ENCODE data around the gene PROM2.

PROM2 gene

DNA sequence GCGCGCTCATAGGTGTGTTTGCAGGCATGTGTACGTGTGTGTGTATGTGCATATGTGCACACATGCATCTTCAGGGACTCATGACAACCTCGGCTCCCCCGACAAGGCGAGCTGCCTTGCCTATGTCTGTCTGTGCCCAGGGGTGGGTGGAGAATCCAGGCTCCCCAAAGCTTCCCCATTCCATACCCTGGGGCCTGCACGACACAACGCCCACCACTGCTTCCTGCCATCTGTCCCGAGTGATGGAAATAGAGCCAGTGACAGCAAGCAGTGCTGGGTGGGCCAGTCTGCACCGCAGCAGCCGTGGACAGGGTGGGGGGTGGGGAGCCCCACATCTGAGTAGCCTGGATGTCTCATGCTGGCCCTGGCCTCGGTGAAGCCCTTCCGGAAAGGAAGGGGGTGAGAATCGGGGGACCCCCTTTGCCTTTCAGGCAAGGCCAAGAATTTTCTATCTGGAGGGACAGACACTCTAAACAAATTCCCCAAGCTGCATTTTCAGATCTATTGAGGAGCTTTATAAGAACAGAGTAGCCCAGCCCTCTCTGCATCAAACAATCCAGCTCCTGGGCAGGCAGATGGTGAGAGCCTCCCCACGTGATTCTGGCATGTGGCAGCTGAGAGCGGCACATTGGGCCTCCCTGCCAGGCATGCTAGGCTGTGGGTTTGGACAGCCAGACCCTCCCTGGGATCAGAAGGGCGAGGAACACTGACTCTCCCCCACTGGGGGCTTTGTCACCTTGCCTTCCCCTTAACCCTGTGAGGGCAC lies 27.8 kb downstream of the PROM2 start:
- H3K9ac ChIP-seq (ENCODE audit: low read length), result no peak overlapping the region

DNA sequence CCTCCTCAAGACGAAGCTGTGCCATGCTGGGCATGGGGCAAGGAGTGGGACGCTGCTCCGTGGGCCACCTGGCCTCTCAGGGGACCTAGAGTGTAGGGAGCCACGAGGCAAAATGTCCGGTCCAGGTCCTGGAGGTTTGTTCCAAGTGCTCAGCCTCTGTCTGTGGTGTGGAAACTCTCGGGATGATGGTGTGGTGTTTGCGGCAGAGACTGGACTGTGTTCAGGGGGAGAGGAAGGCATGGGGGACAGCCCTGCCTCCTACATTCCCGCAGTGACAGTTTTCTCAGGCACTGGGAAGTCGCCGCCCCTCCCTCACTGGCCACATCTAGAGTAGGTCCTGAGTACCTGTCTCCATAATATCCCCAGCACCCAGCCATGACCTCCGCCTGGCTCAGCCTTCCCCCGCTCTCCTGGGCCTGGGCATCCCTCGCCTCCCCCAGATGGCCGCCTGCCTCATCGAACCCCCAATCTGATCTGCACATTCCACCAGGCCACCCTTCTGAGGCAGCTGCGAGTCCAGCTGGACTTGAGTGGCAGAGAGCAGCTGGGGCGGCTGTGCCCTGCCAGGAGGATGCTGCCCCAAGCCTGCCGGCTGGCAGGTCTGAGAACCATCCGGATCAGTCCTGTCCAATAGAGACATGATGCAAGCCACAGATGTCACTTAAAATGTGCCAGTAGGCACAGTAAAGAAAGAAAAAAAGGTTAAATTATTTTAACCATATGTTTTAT lies 29.1 kb downstream of the PROM2 start:
- Histone ChIP-seq H3K9ac (ENCODE audit: low read length) (no peak overlapping the region), H3K36me3 (ENCODE audit: insufficient read depth, low read length) (no peaks in the 10 kb centered on the region), H3K4me1 (ENCODE audit: insufficient read depth, low read length) (no peaks in the 10 kb centered on the region), H3K9me3 (ENCODE audit: low read length) (no peaks in the 10 kb centered on the region), H3K27ac (ENCODE audit: low read depth, low read length) (no peak overlapping the region), H3K4me3 (ENCODE audit: low read depth in 1 of 2, low read length in 2 of 2) (no peak overlapping the region), H3K27me3 (ENCODE audit: control insufficient read depth in 1 of 2, insufficient read depth in 2 of 2, low read length in 2 of 2) (peaks cover 0 to 12% of the 10 kb centered on the region in 2 donors)

More for the DNA sequence above, 27.8 kb downstream of the PROM2 start:
- H3K27ac ChIP-seq (ENCODE audit: low read depth, low read length), result no peak overlapping the region
- H3K36me3 ChIP-seq (ENCODE audit: insufficient read depth, low read length), result no peaks in the 10 kb centered on the region
- no peak overlapping the region for H3K4me3 ChIP-seq (ENCODE audit: low read depth in 1 of 2, low read length in 2 of 2)
- no peaks in the 10 kb centered on the region for H3K9me3 ChIP-seq (ENCODE audit: low read length)
- H3K27me3 ChIP-seq (ENCODE audit: control insufficient read depth in 1 of 2, insufficient read depth in 2 of 2, low read length in 2 of 2), result peaks cover 0 to 12% of the 10 kb centered on the region in 2 donors
- H3K4me1 ChIP-seq (ENCODE audit: insufficient read depth, low read length), result no peaks in the 10 kb centered on the region

DNA sequence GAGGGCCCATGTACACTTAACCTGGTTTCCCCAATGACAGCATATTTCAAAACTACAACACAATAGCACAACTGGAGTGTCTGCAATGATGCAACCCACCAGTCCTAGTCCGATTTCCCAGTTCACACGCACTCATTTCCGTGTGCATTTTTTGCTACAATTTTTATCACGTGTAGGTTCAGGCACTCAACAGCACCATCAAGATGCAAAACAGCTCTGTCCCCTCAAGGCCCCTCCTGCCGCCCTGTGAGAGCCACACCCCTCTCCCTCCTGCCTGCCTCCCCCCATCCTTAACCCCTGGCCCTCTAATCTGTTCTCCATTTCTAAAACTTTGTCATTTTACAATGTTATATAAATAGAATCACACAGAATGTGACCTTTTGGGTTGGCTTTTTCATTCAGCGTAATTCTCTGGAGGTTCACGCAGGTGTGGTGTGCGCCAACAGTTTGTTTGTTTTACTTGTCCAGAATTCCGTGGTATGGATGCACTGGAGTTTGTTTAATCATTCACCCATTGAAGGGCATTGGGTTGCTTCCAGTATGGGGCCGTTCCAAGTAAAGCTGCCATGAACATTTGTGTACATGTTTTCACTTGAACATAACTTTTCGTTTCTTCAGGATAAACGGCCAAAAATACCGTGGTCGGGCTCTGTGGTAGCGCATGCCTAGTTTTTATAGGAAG lies 31.3 kb downstream of the PROM2 start:
- Histone ChIP-seq H3K27me3 (ENCODE audit: control insufficient read depth in 1 of 2, insufficient read depth in 2 of 2, low read length in 2 of 2) (peaks cover 0 to 12% of the 10 kb centered on the region in 2 donors), H3K4me3 (ENCODE audit: low read depth in 1 of 2, low read length in 2 of 2) (no peak overlapping the region), H3K9ac (ENCODE audit: low read length) (no peak overlapping the region), H3K9me3 (ENCODE audit: low read length) (no peaks in the 10 kb centered on the region), H3K36me3 (ENCODE audit: insufficient read depth, low read length) (no peaks in the 10 kb centered on the region), H3K4me1 (ENCODE audit: insufficient read depth, low read length) (no peaks in the 10 kb centered on the region), H3K27ac (ENCODE audit: low read depth, low read length) (no peak overlapping the region)

DNA sequence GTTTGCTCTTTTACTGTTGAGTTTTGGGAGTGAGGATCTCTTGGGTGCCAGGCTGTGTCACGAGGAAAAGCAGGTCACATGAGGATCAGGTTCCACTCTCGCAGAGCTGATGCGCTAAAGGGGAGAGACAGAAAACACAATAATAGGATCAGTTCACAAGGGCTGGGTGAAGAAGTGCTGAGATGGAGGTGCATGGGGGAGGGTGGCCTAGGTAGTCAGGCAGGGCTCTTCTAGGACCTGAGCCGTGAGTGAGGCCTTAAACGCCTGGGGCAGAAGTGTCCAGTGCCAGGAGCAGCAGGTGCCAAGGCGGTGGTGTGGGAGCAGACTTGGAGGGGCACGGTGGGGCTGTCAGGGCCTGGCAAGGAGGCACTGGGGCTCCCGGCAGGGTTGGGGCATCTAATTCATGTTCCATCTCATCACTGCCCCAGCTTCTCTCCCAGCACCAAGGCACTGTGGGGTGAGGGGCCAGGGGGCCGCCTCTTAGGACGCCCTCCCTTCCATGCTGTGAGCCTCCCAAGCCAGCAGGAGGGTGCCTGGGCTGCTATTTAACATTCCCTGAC lies 32.2 kb downstream of the PROM2 start:
- Histone ChIP-seq H3K4me3 (ENCODE audit: low read depth in 1 of 2, low read length in 2 of 2) (no peak overlapping the region), H3K9me3 (ENCODE audit: low read length) (no peaks in the 10 kb centered on the region), H3K36me3 (ENCODE audit: insufficient read depth, low read length) (no peaks in the 10 kb centered on the region), H3K4me1 (ENCODE audit: insufficient read depth, low read length) (no peaks in the 10 kb centered on the region), H3K9ac (ENCODE audit: low read length) (no peak overlapping the region), H3K27ac (ENCODE audit: low read depth, low read length) (no peak overlapping the region), H3K27me3 (ENCODE audit: control insufficient read depth in 1 of 2, insufficient read depth in 2 of 2, low read length in 2 of 2) (peaks cover 0 to 6% of the 10 kb centered on the region in 2 donors)

DNA sequence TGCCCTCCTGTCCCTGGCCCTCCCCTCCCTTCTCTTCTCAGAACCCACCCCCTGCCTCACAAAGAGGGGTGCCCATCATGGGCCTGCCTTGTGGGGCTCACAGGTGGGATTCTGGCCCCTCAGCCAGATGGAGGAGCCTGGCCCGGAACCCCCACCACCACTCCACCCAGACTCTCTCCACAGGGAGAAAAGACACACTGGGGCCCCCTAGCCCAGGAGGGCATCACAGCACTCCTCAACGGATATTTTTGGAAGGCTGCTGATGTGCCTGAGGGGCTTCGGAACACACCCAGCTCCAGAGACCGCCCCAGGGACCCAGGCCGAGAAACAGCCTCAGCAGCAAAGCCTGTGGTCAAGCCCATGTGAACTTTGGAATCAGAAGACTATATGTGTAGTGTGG lies 32.8 kb downstream of the PROM2 start:
- H3K9me3 ChIP-seq (ENCODE audit: low read length), result no peaks in the 10 kb centered on the region
- H3K27me3 ChIP-seq (ENCODE audit: control insufficient read depth in 1 of 2, insufficient read depth in 2 of 2, low read length in 2 of 2), result peaks cover 0 to 5% of the 10 kb centered on the region in 2 donors
- H3K36me3 ChIP-seq (ENCODE audit: insufficient read depth, low read length), result no peaks in the 10 kb centered on the region
- no peaks in the 10 kb centered on the region for H3K4me1 ChIP-seq (ENCODE audit: insufficient read depth, low read length)
- no peak overlapping the region for H3K9ac ChIP-seq (ENCODE audit: low read length)
- H3K27ac ChIP-seq (ENCODE audit: low read depth, low read length), result no peak overlapping the region
- no peak overlapping the region for H3K4me3 ChIP-seq (ENCODE audit: low read depth in 1 of 2, low read length in 2 of 2)

DNA sequence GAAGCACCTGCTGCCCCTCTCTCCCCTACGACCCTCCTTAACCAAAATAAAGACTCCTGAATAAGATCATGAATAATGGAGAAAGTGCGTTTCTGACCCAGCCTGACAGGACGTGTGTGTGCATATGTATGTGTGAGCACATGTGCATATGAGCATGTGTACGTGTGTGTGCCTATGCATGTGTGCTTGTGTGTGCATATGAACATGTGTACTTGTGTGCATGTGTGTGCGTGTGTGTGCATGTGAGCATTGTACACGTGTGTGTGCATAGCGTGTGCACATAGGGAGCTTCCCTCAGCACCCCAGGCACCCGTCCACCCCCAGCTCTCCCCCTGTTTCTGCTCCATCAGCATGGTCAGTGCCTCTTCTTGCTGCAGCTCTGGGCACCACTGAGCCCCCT lies 33.6 kb downstream of the PROM2 start:
- no peak overlapping the region for H3K4me3 ChIP-seq (ENCODE audit: low read depth in 1 of 2, low read length in 2 of 2)
- H3K27ac ChIP-seq (ENCODE audit: low read depth, low read length), result no peak overlapping the region
- peaks cover 0 to 2% of the 10 kb centered on the region in 2 donors for H3K27me3 ChIP-seq (ENCODE audit: control insufficient read depth in 1 of 2, insufficient read depth in 2 of 2, low read length in 2 of 2)
- H3K9ac ChIP-seq (ENCODE audit: low read length), result no peak overlapping the region
- H3K4me1 ChIP-seq (ENCODE audit: insufficient read depth, low read length), result no peaks in the 10 kb centered on the region
- H3K9me3 ChIP-seq (ENCODE audit: low read length), result no peaks in the 10 kb centered on the region
- H3K36me3 ChIP-seq (ENCODE audit: insufficient read depth, low read length), result no peaks in the 10 kb centered on the region

DNA sequence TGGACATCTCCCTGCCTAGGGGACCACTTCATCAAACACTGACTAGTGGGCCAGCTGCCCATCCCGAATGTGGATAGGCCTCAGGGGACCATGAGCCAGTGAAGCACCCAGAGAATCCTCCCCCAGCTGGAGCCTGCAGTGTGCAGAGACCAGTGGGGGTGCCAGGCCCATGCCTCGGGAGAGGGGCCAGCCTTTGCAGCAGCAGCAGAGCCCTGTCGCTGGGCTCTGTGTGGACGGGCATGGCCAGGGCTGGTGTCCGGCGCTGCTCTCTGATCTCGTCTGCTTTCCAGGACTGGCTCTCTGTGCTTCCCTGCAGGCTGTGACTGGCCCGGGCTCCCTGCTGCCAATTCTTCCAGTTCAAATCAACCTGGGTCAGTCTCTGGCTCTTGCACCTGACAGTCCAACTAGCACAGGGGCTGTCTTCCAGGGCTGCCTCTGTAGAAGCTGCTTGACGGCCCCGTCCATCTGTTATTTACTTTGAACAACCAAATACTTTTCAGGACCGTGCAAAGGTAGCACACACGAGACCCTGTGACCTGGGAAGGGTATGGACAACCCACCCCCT lies 34.3 kb downstream of the PROM2 start:
- Histone ChIP-seq H3K4me3 (ENCODE audit: low read depth in 1 of 2, low read length in 2 of 2) (no peak overlapping the region), H3K27ac (ENCODE audit: low read depth, low read length) (no peak overlapping the region), H3K9ac (ENCODE audit: low read length) (no peak overlapping the region), H3K36me3 (ENCODE audit: insufficient read depth, low read length) (no peaks in the 10 kb centered on the region), H3K27me3 (ENCODE audit: control insufficient read depth in 1 of 2, insufficient read depth in 2 of 2, low read length in 2 of 2) (no peaks in the 10 kb centered on the region), H3K4me1 (ENCODE audit: insufficient read depth, low read length) (no peaks in the 10 kb centered on the region), H3K9me3 (ENCODE audit: low read length) (no peaks in the 10 kb centered on the region)

DNA sequence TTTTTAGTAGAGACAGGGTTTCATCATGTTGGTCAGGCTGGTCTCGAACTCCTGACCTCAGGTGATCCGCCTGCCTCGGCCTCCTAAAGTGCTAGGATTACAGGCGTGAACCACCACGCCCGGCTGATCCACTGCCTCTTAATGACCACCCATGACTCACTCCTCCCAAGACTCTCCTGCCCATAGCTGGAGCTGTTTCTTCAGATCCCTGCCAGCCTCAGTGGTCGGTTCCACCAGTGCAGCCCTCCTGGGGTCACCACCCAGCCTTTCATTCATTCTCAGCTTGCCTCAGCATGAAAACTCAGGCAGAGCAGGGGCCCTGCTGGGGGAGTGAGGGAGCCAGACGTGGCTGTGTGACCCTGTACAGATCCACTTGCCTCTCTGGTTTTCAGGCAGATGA lies 35.4 kb downstream of the PROM2 start:
- Histone ChIP-seq H3K4me1 (ENCODE audit: insufficient read depth, low read length) (no peaks in the 10 kb centered on the region), H3K9ac (ENCODE audit: low read length) (no peak overlapping the region), H3K4me3 (ENCODE audit: low read depth in 1 of 2, low read length in 2 of 2) (no peak overlapping the region), H3K36me3 (ENCODE audit: insufficient read depth, low read length) (no peaks in the 10 kb centered on the region), H3K27me3 (ENCODE audit: control insufficient read depth in 1 of 2, insufficient read depth in 2 of 2, low read length in 2 of 2) (no peaks in the 10 kb centered on the region), H3K27ac (ENCODE audit: low read depth, low read length) (no peak overlapping the region), H3K9me3 (ENCODE audit: low read length) (no peaks in the 10 kb centered on the region)

DNA sequence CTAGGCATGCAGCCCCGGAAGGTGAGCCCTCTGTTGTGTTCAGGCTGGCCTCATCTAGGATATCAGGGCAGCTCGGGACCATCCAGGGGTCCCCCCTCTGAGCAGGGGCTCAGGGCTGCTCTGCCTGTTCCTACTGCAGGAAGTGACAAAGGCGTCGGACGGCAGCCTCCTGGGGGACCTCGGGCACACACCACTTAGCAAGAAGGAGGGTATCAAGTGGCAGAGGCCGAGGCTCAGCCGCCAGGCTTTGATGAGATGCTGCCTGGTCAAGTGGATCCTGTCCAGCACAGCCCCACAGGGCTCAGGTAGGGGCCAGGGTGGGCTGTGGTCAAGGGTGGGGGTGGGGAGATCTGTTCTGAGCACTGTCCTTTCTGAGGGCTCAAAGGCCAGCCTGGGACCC lies 36.0 kb downstream of the PROM2 start:
- H3K36me3 ChIP-seq (ENCODE audit: insufficient read depth, low read length), result no peaks in the 10 kb centered on the region
- no peaks in the 10 kb centered on the region for H3K9me3 ChIP-seq (ENCODE audit: low read length)
- no peak overlapping the region for H3K27ac ChIP-seq (ENCODE audit: low read depth, low read length)
- no peak overlapping the region for H3K9ac ChIP-seq (ENCODE audit: low read length)
- H3K4me1 ChIP-seq (ENCODE audit: insufficient read depth, low read length), result no peaks in the 10 kb centered on the region
- no peak overlapping the region for H3K4me3 ChIP-seq (ENCODE audit: low read depth in 1 of 2, low read length in 2 of 2)
- no peaks in the 10 kb centered on the region for H3K27me3 ChIP-seq (ENCODE audit: control insufficient read depth in 1 of 2, insufficient read depth in 2 of 2, low read length in 2 of 2)

DNA sequence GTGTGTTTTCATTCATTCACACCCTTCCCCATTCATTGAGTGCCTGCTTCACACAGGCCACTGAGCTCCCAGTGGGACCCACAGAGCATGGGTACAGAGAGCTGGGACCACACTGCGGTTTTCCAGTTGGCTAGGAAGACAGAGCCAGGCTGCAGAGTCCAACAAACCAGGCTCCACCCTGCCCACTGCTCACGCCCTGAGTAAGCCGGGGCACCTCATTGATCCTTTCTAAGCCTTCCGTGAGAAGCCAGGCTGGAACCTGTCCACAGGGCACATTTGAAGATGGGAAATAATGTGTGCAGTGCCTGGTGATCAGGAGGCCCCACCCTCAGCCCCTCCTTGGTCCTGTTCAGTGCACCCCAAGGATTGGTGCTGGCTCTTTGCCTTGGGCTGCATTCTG lies 36.4 kb downstream of the PROM2 start:
- no peak overlapping the region for H3K27ac ChIP-seq (ENCODE audit: low read depth, low read length)
- H3K4me1 ChIP-seq (ENCODE audit: insufficient read depth, low read length), result no peaks in the 10 kb centered on the region
- H3K9ac ChIP-seq (ENCODE audit: low read length), result no peak overlapping the region

More for the DNA sequence above, 36.4 kb downstream of the PROM2 start:
- no peak overlapping the region for H3K4me3 ChIP-seq (ENCODE audit: low read depth in 1 of 2, low read length in 2 of 2)
- H3K27me3 ChIP-seq (ENCODE audit: control insufficient read depth in 1 of 2, insufficient read depth in 2 of 2, low read length in 2 of 2), result no peaks in the 10 kb centered on the region
- no peaks in the 10 kb centered on the region for H3K36me3 ChIP-seq (ENCODE audit: insufficient read depth, low read length)
- H3K9me3 ChIP-seq (ENCODE audit: low read length), result no peaks in the 10 kb centered on the region

Measured in muscle layer of colon (tissue), 2 donors.